Non-pigmented ciliary epithelial cell (primary cell): ENCODE measurements around the gene TCFL5.

Source experiments
- DNase-seq: peaks from one replicate; pipeline ENCODE4 v3.0.0-alpha.2; 2010; ENCODE audit warnings: low read depth

The TCFL5 gene

DNA sequence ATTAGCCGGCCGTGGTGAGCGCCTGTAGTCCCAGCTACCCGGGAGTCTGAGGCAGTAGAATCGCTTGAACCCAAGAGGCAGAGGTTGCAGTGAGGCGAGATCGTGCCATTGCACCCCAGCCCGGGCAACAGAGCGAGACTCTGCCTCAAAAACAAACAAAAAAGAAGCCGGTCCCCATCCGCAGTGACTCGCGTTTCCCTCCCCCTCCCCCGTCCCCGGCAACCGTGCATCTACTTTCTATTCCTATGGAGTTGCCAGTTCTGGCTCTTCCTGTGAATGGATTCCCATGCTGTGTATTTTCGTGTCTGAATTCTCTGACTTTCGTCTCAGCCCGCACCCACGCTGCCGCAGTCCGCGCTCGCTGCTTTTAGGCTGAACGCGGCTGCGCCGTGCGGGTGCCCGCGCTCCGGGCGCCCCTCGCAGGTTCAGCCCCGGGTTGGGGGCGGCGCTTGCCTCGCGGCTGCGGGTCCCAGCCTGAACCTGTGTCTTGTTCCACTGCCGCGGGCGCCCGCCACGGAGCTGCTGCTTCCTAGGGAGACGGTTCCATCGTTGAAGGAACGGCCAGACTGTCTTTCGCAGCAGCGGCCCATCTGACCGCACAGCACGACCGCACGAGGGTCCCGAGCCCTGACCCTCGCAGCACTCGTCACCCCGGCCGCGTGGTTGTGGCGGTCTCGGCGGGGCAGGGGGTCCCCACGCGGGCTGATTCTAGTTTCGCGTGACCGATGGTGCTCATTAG, 66.4 kb downstream of the TCFL5 start:
- DNase-seq: no peak

DNA sequence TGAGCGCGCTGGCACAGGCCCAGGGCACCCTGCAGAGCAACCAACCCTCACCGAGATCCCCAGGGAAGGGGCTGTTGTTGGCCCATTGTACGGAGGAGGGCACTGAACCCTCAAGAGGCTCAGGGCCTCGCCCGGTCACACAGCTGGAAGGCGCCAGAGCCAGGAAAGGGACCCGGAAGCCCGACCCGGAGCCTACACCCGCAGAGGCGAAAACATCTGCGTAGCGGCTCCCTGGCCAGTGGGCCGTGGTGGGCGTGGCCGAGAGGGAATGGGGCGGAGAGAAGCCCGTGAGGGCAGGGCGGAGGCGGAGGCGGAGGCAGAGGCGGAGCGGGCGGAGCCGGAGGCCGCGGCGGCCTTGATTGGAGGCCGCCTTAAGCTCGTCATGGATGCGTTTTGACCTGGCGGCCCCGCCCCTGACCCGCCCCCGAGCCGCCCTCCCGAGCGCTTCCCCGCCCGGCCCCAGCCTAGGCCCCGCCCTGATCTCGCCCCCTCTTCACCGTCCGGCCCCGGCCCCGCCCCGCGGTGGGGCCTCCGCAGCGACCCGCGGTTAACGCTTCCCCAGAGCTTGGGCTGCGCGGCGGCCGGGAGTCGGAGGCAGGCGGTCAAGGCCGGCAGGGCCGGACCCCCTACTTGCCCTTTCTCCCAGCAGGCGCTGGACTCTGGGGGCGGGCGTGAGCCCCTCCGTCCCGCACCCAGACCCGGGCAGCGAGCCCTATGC, 67.5 kb downstream of the TCFL5 start:
- DNase-seq: peak; percentile 62

DNA sequence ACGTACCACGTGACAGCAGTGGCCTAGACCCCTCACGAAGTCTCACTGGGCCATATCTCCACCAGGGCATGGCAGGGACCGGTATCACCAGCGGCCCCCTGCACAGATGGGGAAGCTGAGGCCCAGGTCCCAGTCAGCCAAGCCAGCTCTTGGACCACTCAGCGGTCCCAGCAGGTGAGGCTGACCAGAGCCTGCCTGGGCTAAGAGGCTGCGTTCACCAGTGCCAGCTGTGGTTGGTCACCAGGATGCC, 67.9 kb downstream of the TCFL5 start:
- no peak for DNase-seq

- no peak for DNase-seq
Measured at GRCh38 chr20:62792940-62793756, 68.5 kb downstream of the TCFL5 start.

DNA sequence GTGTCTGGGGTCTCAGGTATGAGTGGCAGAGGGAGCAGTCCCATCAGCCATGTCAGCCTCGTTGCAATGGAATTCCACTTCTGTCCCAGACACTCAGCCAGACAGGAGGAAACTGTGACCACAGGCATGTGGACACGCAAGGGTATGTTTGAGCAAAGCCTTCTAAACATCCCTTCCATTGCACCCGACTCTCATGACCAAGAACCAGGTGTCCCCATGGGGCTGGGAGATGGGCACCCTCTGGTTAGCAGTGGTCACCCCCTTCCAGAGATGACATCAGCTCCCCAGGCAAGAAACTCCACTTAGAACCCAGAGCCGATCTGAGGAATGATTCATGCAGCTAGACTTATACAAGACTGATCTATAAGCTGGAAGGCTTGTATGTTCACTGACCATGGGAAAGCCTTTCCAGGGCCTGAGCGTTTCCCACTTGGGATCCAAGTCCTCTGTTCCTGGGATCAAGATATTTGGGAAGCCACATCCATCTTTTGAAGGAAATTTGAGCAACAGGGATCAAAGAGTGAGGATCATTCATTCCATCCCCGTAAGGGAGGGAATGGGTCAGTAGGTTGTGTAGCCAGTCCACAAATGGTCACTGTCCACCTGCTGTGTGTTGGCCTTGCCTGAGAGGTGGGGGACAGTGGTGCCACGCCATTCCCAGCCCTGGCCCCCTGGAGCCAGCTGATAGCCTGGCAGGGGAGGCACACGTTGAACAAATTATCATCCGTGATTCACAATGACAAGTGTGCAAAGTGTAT, 69.3 kb downstream of the TCFL5 start:
- no peak for DNase-seq

GRCh38 chr20:62791301-62792181, 70.1 kb downstream of the TCFL5 start:
- no peak for DNase-seq
